HCT116 (cell line): ENCODE results near the gene C3orf20.

Experiments
- POLR2A ChIP-seq: IDR thresholded peaks from 2 replicates; pipeline ENCODE4 v1.7.0; 2011; ENCODE audit warnings: borderline replicate concordance; ENCODE audit not compliant: insufficient read depth, insufficient read length; ENCODE audit errors: extremely low read depth
- SP1 ChIP-seq: IDR thresholded peaks from 2 replicates; pipeline ENCODE4 v1.6.1; 2012; ENCODE audit warnings: low read depth

GRCh38 chr3:14793126-14793857, 118.4 kb downstream of the C3orf20 start:
- no peak for TF ChIP-seq SP1
- no peak for TF ChIP-seq POLR2A
